HepG2 (cell line): Measurements from ENCODE around the gene OR5A1. TPM values are rescaled to one million over a fixed set of nuclear protein-coding genes. Genes with fewer than 3 reads are reported as not detected.

ENCODE experiments used
- ATAC-seq: fragments of 200-7000 bp; cut with Tn5 transposase; 3 replicates; pipeline ENCODE4 v1.9.1; 2020; ENCODE audit warnings: mild to moderate bottlenecking, moderate library complexity
- BruUV-seq: library from RNA; stranded (reverse); fragments of 400-500 nt; replicated peaks from 2 replicates; lab custom pipeline; 2021; lab: Mats Ljungman, UMichigan
- CTCF ChIA-PET: fragments of 300-600 bp; formaldehyde crosslinking; extraction: SDS; loops from one replicate; lab custom pipeline; 2021; ENCODE audit warnings: low total read pairs, inconsistent platforms, low intra/inter-chr PET ratio; lab: Yijun Ruan, JAX
- POLR2A ChIA-PET: fragments of 350-600 bp; sonication (Branson Sonifier 250); formaldehyde crosslinking; loops from one replicate; lab custom pipeline; 2020; ENCODE audit warnings: antibody characterized with exemption, inconsistent platforms; lab: Yijun Ruan, JAX
- DNase-seq: peaks from one replicate; pipeline ENCODE4 v3.0.0-alpha.2; 2015; ENCODE audit warnings: low spot score
- FAIRE-seq: peaks from 3 replicates; lab custom pipeline; 2011; peaks lifted over from hg19 to GRCh38; lab: Jason Lieb, UNC
- H2AFZ ChIP-seq: one replicate; pipeline ENCODE4 v1.6.1; 2011; ENCODE audit warnings: low read length, inconsistent platforms
- H3K27ac ChIP-seq: fragments of 300-600 bp; 3 replicates; pipeline ENCODE4 v1.8.0; 2011; ENCODE audit warnings: mixed run types, mild to moderate bottlenecking, mixed read lengths, low read length, inconsistent platforms; ENCODE audit not compliant: insufficient read depth; ENCODE audit errors: extremely low read length
- H3K27me3 ChIP-seq, 2 experiments: fragments of 200-600 bp in 1 of 2; 2 replicates in 1 of 2; 3 replicates in 1 of 2; pipeline versions ENCODE4 v1.6.0 to v1.8.0; 2011; ENCODE audit warnings: low read length in 2 of 2, mild to moderate bottlenecking in 2 of 2, moderate library complexity in 2 of 2, inconsistent platforms in 1 of 2; ENCODE audit not compliant: insufficient read depth in 2 of 2, control insufficient read depth in 1 of 2
- H3K36me3 ChIP-seq, 2 experiments: fragments of 200-600 bp in 1 of 2; replicated peaks in 1 of 2; 2 replicates in 1 of 2; 3 replicates in 1 of 2; pipeline versions ENCODE4 v1.5.1 to v1.8.0; 2011; ENCODE audit warnings: low read length in 2 of 2, inconsistent platforms in 1 of 2; ENCODE audit not compliant: insufficient read depth in 2 of 2, control insufficient read depth in 1 of 2
- H3K4me1 ChIP-seq: 2 replicates; pipeline ENCODE4 v1.5.1; 2012; ENCODE audit warnings: low read length, inconsistent platforms; ENCODE audit not compliant: insufficient read depth
- H3K4me2 ChIP-seq: 2 replicates; pipeline ENCODE4 v1.6.0; 2011; ENCODE audit warnings: low read depth, low read length, inconsistent platforms
- H3K4me3 ChIP-seq, 3 experiments: fragments of 200-600 bp in 1 of 3; sonication (generic), shearing (Covaris generic) in 1 of 3; replicated peaks in 1 of 3; 2 replicates each; pipeline ENCODE4 v1.5.1; 2011 to 2016; ENCODE audit warnings: low read length in 3 of 3, inconsistent platforms in 2 of 3, low read depth in 2 of 3, mild to moderate bottlenecking in 2 of 3, control low read depth in 1 of 3, mixed read lengths in 1 of 3; ENCODE audit not compliant: insufficient read depth in 1 of 3
- H3K79me2 ChIP-seq: one replicate; pipeline ENCODE4 v1.6.1; 2011; ENCODE audit warnings: low read length, inconsistent platforms; ENCODE audit not compliant: insufficient read depth
- H3K9ac ChIP-seq: 2 replicates; pipeline ENCODE4 v1.6.0; 2011; ENCODE audit warnings: mild to moderate bottlenecking, low read depth, low read length, inconsistent platforms; ENCODE audit not compliant: insufficient read depth
- H3K9me3 ChIP-seq: 2 replicates; pipeline ENCODE4 v1.5.1; 2012; ENCODE audit warnings: mild to moderate bottlenecking, low read length
- H4K20me1 ChIP-seq: 2 replicates; pipeline ENCODE4 v1.6.0; 2011; ENCODE audit warnings: inconsistent platforms, mild to moderate bottlenecking, low read length, moderate library complexity; ENCODE audit not compliant: insufficient read depth
- AGO2 ChIP-seq: fragments of 200-400 bp; formaldehyde crosslinking; optimal IDR thresholded peaks from 2 replicates; pipeline ENCODE3; 2017; ENCODE audit warnings: mild to moderate bottlenecking, low read depth, low read length, moderate library complexity
- ATF7 ChIP-seq, 2 experiments: fragments of 450-650 bp in 1 of 2; sonication (generic) in 1 of 2; formaldehyde crosslinking in 1 of 2; IDR thresholded peaks; 2 replicates each; pipeline versions ENCODE4 v1.4.0 to v1.6.1; 2016 to 2020; ENCODE audit warnings: antibody characterized with exemption in 1 of 2, mild to moderate bottlenecking in 1 of 2, missing genetic modification reagents in 1 of 2
- IRF9 ChIP-seq: sonication (generic); formaldehyde crosslinking; IDR thresholded peaks from 2 replicates; pipeline ENCODE4 v1.8.0; 2022; ENCODE audit warnings: missing genetic modification reagents, mild to moderate bottlenecking, borderline replicate concordance
- KMT2A ChIP-seq: sonication (generic); formaldehyde crosslinking; IDR thresholded peaks from 2 replicates; pipeline ENCODE4 v1.4.0; 2020; ENCODE audit warnings: missing genetic modification reagents
- ZFY ChIP-seq: sonication (generic); formaldehyde crosslinking; IDR thresholded peaks from 2 replicates; pipeline ENCODE4 v1.4.0; 2020; ENCODE audit warnings: missing genetic modification reagents
- ZGPAT ChIP-seq: IDR thresholded peaks from 2 replicates; pipeline ENCODE4 v1.6.1; 2016; ENCODE audit warnings: mild to moderate bottlenecking
- ZNF362 ChIP-seq: sonication (generic); formaldehyde crosslinking; IDR thresholded peaks from 2 replicates; pipeline ENCODE4 v1.4.0; 2020; ENCODE audit warnings: missing genetic modification reagents, mild to moderate bottlenecking, borderline replicate concordance
- ZNF614 ChIP-seq: IDR thresholded peaks from 2 replicates; pipeline ENCODE4 v1.6.1; 2018; ENCODE audit warnings: missing biosample characterization, missing genetic modification reagents, inconsistent platforms, borderline replicate concordance
- WGBS: methylation state at CpG from one replicate; pipeline ENCODE4 v1.1.6; 2017; ENCODE audit warnings: low lambda C conversion rate; 5-methylcytosine and 5-hydroxymethylcytosine counted together
- in situ Hi-C: cut with HindIII; loops from 2 replicates; pipeline ENCODE4 v1.10.0; 2017; ENCODE audit warnings: low pct_unique_long_range_greater_than_20kb; ENCODE audit not compliant: extremely low pct_ligation_motif_present
- intact Hi-C: fragments of 100-400 bp; cut with micrococcal nuclease; formaldehyde crosslinking; loops from one replicate; pipeline ENCODE4 v1.10.0; 2022; ENCODE audit not compliant: unreplicated experiment
- polyA plus RNA-seq, 8 experiments: library from polyadenylated mRNA; depleted of rRNA in 3 of 8; stranded (reverse) in 7 of 8; unstranded in 1 of 8; fragments of >200 nt; fragmentation: Illumina TruSeq in 4 of 8; extraction: Trizol in 4 of 8; gene quantifications; 2 replicates each; pipeline versions ENCODE4 v1.2.1 to v1.2.3, GENCODE V29; 2011 to 2016; ENCODE audit warnings: low read depth in 4 of 8, missing spikeins in 1 of 8, mixed read lengths in 1 of 8; ENCODE audit not compliant: insufficient read depth in 1 of 8
- total RNA-seq, 5 experiments: library from RNA; depleted of rRNA; stranded (reverse); fragments of >200 nt; fragmentation: Illumina TruSeq; extraction: Trizol; gene quantifications; 2 replicates each; pipeline ENCODE4 v1.2.3, GENCODE V29; 2016; ENCODE audit warnings: low read depth in 1 of 5

OR5A1 gene
- total and polyA plus RNA-seq, 2 of the 13 experiments (the other 11 are each of a cell fraction or from before 2014, with no cell fraction given) = not detected

GRCh38 chr11:59426361-59427067 is 9.8 kb upstream of the OR5A1 start, which contains the start of gene OR5A2:
Gene OR5A2 (minus strand): TSS chr11:59426413. CDS start chr11:59422953, 3,460 bp downstream.
- 54% methylated on average over 5 of the region's 5 CpGs for whole genome bisulfite sequencing
- POLR2A ChIA-PET = no interaction called here
- no peak for FAIRE-seq

GRCh38 chr11:59427068-59427382 is 9.2 kb upstream of the OR5A1 start:
- TF ChIP-seq KMT2A (CRISPR knock-in tag) (no peak), ZNF614 (CRISPR knock-in tag) (no peak), ZGPAT (CRISPR knock-in tag) (no peak), ZFY (no peak), ZNF362 (CRISPR knock-in tag) (no peak), AGO2 (no peak)
- Histone ChIP-seq H3K27me3 (no peaks in the 10 kb centered on the region), H3K4me1 (no peaks in the 10 kb centered on the region), H3K27ac (no peak overlapping the region), H3K4me2 (no peak overlapping the region), H3K9ac (no peak overlapping the region), H3K4me3 (no peak overlapping the region), H3K36me3 (no peaks in the 10 kb centered on the region), H2AFZ (no peak overlapping the region), H3K79me2 (no peaks in the 10 kb centered on the region), H3K9me3 (no peaks in the 10 kb centered on the region), H4K20me1 (no peaks in the 10 kb centered on the region)
- ATAC-seq (no peak), FAIRE-seq (no peak), DNase-seq (no peak)
- in situ Hi-C loops (no loop called here), intact Hi-C loops (no loop called here)
- ChIA-PET CTCF (no interaction called here), POLR2A (no interaction called here)
- BruUV-seq = no TSS peak

More at GRCh38 chr11:59426361-59427067, 9.8 kb upstream of the OR5A1 start, which contains the start of gene OR5A2:
- Histone ChIP-seq H4K20me1 (no peaks in the 10 kb centered on the region), H3K36me3 (no peaks in the 10 kb centered on the region), H3K4me1 (no peaks in the 10 kb centered on the region), H2AFZ (no peak within 1 kb of the TSS), H3K9me3 (no peaks in the 10 kb centered on the region), H3K27ac (no peak within 1 kb of the TSS), H3K79me2 (no peaks in the 10 kb centered on the region), H3K4me3 (no peak within 1 kb of the TSS), H3K27me3 (no peaks in the 10 kb centered on the region), H3K9ac (no peak within 1 kb of the TSS), H3K4me2 (no peak within 1 kb of the TSS)
- ATAC-seq (no peak), DNase-seq (no peak)
- intact Hi-C loops (no loop called here), in situ Hi-C loops (no loop called here)
- BruUV-seq = no TSS peak
- CTCF ChIA-PET = no interaction called here
- no peak for TF ChIP-seq IRF9 (CRISPR knock-in tag)
- peak; percentile 74 for TF ChIP-seq ATF7 (IDR thresholded peaks at IDR 0.05)
- TF ChIP-seq ATF7 (CRISPR knock-in tag; IDR thresholded peaks at IDR 0.05) = no peak
